ENCODE measurements around the gene CD3G. TPM values are rescaled to one million over a fixed set of nuclear protein-coding genes. Genes with fewer than 3 reads are reported as not detected.

Gene CD3G
- total RNA-seq, 1 donor from 2014 or later: not detected

- Mint-ChIP-seq H3K4me3 (no peak overlapping the region), H3K27me3 (ENCODE audit: insufficient read depth, low read depth) (peaks cover 11% of the 10 kb centered on the region), H3K27ac (no peak overlapping the region), H3K9me3 (no peaks in the 10 kb centered on the region), H3K4me1 (peaks cover 5% of the 10 kb centered on the region), H3K36me3 (no peaks in the 10 kb centered on the region)
- Histone ChIP-seq H3K4me1 (no peaks in the 10 kb centered on the region), H3K4me2 (no peak overlapping the region), H3K27ac (no peak overlapping the region), H2AFZ (replicated peaks) (no peak overlapping the region), H3K36me3 (no peaks in the 10 kb centered on the region), H3K9me3 (ENCODE audit: low read depth) (no peaks in the 10 kb centered on the region), H4K20me1 (ENCODE audit: low read depth) (no peaks in the 10 kb centered on the region), H3K27me3 (no peaks in the 10 kb centered on the region), H3K4me3 (no peak overlapping the region), H3K79me2 (ENCODE audit: low read depth) (no peaks in the 10 kb centered on the region), H3F3A (ENCODE audit: low read depth) (no peaks in the 10 kb centered on the region), H3K9ac (no peak overlapping the region)
- DNase-seq (ENCODE audit: low spot score): no peak
- TF ChIP-seq CTCF (IDR thresholded peaks at IDR 0.05) (no peak), EZH2 (IDR thresholded peaks at IDR 0.05) (no peak), EZH2phosphoT487 (IDR thresholded peaks at IDR 0.05) (no peak)
Measured at GRCh38 chr11:118338637-118339061, 5.5 kb upstream of the CD3G start.

GRCh38 chr11:118339281-118339961 is 4.7 kb upstream of the CD3G start:
- Mint-ChIP-seq H3K9me3 (no peaks in the 10 kb centered on the region), H3K4me3 (no peak overlapping the region), H3K36me3 (no peaks in the 10 kb centered on the region), H3K27ac (no peak overlapping the region), H3K4me1 (peaks cover 5% of the 10 kb centered on the region), H3K27me3 (ENCODE audit: insufficient read depth, low read depth) (peaks cover 11% of the 10 kb centered on the region)
- DNase-seq (ENCODE audit: low spot score): no peak
- Histone ChIP-seq H2AFZ (replicated peaks) (no peak overlapping the region), H3K4me3 (no peak overlapping the region), H3K9me3 (ENCODE audit: low read depth) (no peaks in the 10 kb centered on the region), H3K79me2 (ENCODE audit: low read depth) (no peaks in the 10 kb centered on the region), H3K9ac (no peak overlapping the region), H3K27ac (no peak overlapping the region), H3K27me3 (no peaks in the 10 kb centered on the region), H3F3A (ENCODE audit: low read depth) (no peaks in the 10 kb centered on the region), H3K4me2 (no peak overlapping the region), H4K20me1 (ENCODE audit: low read depth) (no peaks in the 10 kb centered on the region), H3K36me3 (no peaks in the 10 kb centered on the region), H3K4me1 (no peaks in the 10 kb centered on the region)
- TF ChIP-seq EZH2phosphoT487 (IDR thresholded peaks at IDR 0.05) (no peak), EZH2 (IDR thresholded peaks at IDR 0.05) (no peak), CTCF (IDR thresholded peaks at IDR 0.05) (no peak)

- Histone ChIP-seq H3K79me2 (ENCODE audit: low read depth) (no peaks in the 10 kb centered on the region), H3K4me2 (no peak overlapping the region), H3K27ac (no peak overlapping the region), H4K20me1 (ENCODE audit: low read depth) (no peaks in the 10 kb centered on the region), H3F3A (ENCODE audit: low read depth) (no peaks in the 10 kb centered on the region), H3K4me3 (no peak overlapping the region), H3K27me3 (peaks cover 3% of the 10 kb centered on the region), H3K4me1 (no peaks in the 10 kb centered on the region), H3K9ac (no peak overlapping the region), H2AFZ (replicated peaks) (no peak overlapping the region), H3K9me3 (ENCODE audit: low read depth) (no peaks in the 10 kb centered on the region), H3K36me3 (no peaks in the 10 kb centered on the region)
- H3K9me3 Mint-ChIP-seq: no peaks in the 10 kb centered on the region
- H3K4me3 Mint-ChIP-seq: no peak overlapping the region
- H3K27me3 Mint-ChIP-seq (ENCODE audit: insufficient read depth, low read depth): peaks cover 6% of the 10 kb centered on the region
- no peak for TF ChIP-seq CTCF (IDR thresholded peaks at IDR 0.05)
- TF ChIP-seq EZH2phosphoT487 (IDR thresholded peaks at IDR 0.05): no peak
- no peak for TF ChIP-seq EZH2 (IDR thresholded peaks at IDR 0.05)
- H3K27ac Mint-ChIP-seq: no peak overlapping the region
- no peaks in the 10 kb centered on the region for H3K36me3 Mint-ChIP-seq
- no peak for DNase-seq (ENCODE audit: low spot score)
- H3K4me1 Mint-ChIP-seq: peaks cover 5% of the 10 kb centered on the region
Measured at GRCh38 chr11:118340449-118340848, 3.7 kb upstream of the CD3G start.
